NCI-H2196 treated with DMSO at 0.1 percent for 48 hours (cell line): ENCODE results near the gene LRRC57.
"Not testable (repeated sequence)": the region's sequence is repeated elsewhere in the genome, so short reads cannot be mapped to it uniquely, and the experiment has no call there.

Experiments
- DNase-seq: peaks from one replicate; lab custom pipeline; 2025; ENCODE audit not compliant: unreplicated experiment; lab: John Stamatoyannopoulos, UW

The LRRC57 gene

GRCh38 chr15:42548249-42549031 lies at the start of gene LRRC57, which contains the start of gene HAUS2:
LRRC57 (minus strand) TSS chr15:42548793; CDS start chr15:42548434, 359 bp downstream.
HAUS2 (plus strand) TSS chr15:42548838; CDS start chr15:42548873, 35 bp downstream.
- peak; percentile 30 for DNase-seq

DNA sequence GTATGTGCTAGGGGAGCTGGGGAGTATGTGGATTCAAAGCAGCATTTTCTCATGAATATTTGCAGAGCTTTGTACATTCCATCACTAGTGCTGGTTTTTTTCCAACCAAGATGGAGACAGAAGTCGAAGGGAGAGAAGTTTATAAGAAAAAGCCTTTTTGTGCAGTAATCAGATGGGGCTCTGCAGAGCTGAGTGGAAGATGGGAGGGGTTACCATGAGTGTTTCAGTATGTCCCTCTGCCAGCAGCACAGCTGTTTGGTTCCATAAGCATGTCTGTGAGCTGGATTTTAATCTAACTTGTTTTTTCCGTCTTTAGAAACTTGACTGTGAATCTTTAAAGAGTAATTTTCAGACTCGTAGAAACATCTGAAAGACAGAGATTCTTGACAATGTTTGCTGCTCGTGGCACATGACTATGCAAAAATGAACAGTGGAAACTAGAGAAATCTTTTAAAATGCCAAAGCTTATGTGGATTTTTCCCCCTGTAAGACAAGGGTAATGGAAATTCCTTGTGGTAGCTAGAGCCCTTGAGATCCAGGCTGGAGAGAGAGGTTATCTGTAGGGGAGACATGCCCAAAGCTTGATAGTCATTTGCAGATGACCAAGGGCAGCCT lies 47.1 kb upstream of the LRRC57 start:
- DNase-seq = no peak

- DNase-seq = no peak
These were observed 45.5 kb upstream of the LRRC57 start for GRCh38 chr15:42594095-42594494.

DNA sequence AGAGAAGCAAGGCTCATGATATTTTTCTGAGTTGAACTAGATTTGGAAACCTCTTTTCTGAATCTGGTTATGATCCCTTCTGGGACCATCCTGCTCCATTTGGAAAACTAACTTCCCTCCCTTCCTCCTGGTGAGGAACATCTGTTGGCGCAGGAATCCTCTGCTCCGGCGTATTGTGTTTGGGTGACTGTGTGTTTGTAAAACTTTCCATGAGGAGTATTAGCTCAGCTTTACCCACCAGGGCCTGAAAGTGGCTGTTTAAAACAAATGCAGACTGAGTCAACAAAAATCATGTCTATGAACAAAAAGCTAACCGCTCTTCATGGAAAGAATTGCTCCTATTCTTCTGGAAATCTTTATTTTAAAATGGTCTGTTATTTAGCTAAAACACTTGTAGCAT lies 44.5 kb upstream of the LRRC57 start:
- no peak for DNase-seq

DNA sequence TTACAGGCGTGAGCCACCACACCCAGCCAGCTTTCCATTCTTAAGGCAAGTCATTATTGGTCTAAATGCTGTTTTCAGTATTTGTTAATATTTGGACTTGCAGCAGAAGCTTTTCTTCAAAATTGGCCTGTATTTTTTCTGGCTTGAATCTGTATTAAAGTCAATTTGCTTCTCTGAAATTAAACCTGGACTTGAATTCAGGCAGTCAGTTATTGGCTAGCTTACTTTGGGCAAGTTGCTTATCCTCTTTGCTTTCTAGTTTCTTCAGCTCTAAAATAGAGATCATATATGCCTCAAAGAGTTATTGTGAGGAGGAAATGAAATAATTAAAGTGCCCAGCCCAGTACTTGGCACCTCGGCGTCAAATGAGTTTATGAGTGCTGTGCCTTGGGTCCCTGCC lies 44.1 kb upstream of the LRRC57 start:
- DNase-seq = no peak

DNA sequence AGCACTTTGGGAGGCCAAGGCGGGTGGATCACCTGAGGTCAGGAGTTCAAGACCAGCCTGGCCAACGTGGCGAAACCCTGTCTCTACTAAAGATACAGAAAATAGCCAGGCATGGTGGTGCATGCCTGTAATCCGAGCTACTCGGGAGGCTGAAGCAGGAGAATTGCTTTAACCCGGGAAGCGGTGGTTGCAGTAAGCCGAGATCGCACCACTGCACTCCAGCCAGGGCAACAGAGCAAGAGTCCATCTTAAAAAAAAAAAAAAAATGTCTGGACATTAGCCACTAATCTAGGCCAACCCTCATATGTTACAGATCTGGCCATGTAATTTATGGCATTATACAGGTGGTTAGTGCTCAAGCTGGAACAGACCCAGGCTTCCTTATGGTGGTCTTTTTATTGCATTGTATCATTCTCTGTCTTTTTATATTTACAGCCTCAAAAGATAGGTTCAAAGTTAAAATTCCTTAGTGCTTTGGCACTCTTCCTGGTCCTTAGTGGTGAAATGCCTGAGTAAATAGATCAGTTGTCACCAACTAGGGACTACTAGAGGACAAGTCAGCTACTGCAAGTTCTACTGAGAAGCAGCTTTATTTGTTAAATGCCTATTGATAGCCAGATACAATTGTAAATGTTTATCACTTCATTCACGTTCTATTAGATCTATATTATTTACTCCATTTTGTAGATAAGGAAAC lies 42.8 kb upstream of the LRRC57 start:
- DNase-seq = no peak

GRCh38 chr15:42590619-42591237 lies 42.1 kb upstream of the LRRC57 start:
- DNase-seq = no peak

DNA sequence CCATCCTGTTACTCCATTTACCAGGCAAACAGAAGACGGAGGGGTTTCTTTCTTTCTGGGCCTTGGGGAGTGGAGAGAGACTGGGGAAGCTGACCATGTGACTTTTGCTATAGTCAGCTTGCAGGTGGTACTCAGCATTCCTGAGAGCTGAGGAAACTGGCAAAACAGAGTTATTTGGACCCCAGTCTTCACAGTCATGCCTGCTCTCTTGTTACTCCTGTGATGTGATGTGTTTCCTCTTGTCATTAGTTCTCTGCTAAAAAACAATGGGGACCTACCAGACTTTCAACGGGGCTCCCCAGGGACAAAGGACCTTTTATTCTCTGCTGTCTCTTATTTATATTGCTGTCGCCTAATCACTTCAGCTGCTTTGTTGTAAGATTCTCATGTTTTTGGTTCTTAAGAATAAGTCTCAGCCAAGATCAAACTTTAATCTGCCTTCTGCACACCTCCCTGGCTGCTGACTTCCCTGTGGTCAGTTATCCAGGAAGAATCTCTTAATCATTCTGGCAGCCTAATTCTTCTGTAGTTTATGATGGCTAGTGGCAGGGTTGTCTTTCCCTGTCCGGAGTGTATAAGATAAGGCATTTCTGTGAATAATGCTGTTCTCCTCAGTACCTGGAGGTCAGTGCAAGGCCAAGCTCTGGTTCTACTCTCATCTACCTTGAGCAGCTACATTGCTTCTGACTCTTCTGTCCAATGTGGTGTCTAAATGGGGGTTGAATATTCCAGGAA lies 35.6 kb upstream of the LRRC57 start:
- DNase-seq = no peak

- DNase-seq = no peak
These were observed 34.2 kb upstream of the LRRC57 start for GRCh38 chr15:42582569-42583375.

GRCh38 chr15:42581272-42581730 lies 32.7 kb upstream of the LRRC57 start:
- peak; percentile 28 for DNase-seq

DNA sequence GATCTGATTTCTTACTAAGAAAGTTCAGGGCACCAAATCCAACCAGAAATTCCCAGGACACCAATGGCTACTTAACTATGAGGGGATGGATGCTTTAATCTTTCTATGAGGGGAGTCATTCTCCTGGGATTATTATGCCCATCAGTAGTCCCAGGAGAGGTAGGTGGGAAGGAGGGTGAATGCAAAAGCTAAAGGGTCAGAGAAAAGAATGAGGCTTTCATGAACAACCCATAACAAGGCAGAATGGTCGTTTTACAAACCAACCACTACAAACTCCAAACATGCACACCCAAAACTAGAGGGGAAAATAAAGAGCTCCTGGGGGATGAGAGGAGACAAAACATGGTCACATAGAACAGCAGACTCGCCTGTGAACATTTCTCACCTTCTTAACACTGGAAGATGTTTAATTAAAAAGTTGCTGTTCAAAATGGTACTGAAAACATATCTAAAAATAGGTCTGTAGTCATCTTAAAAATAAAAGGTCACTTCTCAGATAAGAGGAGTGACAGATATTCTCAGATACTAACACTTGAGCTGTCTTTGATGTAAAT lies 30.5 kb upstream of the LRRC57 start:
- DNase-seq = no peak

DNA sequence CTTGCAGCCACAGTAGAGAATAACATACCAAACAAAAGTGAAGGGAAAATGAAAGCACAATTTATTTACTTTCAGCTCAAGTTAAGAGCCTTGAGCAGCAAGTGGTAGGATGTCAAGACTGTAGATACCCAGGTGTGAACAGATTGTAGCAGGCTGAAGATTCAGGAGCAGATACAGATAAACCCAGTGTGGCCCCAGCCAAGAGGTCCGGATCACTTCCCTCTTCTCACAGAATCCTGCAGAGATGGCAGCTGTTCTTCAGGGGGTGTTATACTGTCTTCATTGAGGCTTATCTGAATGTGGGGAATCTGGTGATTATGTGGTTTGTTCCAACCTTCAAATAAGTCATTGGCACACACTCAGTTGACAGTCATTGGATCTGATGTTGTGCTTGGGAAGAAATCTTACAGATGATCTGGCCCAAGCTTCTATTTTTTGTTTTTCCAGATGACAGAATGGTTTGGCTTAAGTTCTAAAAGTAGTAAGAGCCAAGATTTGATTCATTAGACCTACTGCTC lies 29.0 kb upstream of the LRRC57 start:
- no peak for DNase-seq

GRCh38 chr15:42576776-42577175 lies 28.2 kb upstream of the LRRC57 start:
- no peak for DNase-seq

DNA sequence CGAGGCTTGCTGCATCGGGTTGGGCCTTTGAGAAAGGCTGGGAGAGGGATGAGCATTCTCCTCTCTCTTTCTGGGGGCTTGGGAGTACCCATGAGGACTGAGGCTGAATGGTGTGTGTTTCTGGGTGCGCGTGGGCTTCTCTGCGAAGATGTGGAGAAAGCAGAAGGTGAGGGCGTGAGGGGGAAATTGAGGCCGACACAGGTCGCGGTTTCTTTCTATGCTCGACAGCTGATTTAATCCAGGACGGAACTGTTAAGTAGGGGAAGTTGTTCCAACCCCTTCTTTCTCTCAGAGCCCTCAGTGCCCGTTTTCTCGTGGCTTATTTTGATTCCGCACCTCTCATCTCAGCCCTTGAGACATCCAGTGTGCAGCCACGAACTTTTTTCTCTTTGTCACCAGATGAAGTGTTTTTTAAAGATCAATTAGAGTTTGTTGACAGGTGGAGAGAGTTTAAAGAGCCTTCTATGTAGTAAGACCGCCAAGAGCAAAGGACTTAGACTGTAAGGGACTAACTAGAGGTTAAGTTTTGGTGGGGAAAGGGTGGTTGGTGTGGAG lies 27.5 kb upstream of the LRRC57 start:
- no peak for DNase-seq

GRCh38 chr15:42575188-42576039 lies 26.8 kb upstream of the LRRC57 start, which contains the start of gene STARD9:
STARD9 (plus strand) TSS chr15:42575606; CDS start chr15:42575716, 110 bp downstream.
- DNase-seq = peak; percentile 89

DNA sequence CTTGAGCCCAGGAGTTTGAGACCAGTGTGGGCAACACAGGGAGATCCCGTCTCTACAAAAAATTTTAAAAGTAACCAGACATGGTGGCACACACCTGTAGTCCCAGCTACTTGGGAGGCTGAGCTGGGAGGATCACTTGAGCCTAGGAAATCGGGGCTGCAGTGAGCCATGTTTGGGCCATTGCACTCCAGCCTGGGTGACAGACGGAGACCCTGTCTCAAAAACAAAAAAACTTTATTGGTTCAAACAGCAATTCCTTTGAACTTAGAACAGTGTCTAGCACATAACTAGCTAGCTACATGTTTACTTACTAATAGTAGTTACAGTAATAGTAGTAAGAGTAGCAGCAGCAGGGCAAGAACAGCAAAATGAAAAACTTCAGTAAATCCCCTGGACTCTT lies 10.1 kb upstream of the LRRC57 start:
- DNase-seq = no peak

DNA sequence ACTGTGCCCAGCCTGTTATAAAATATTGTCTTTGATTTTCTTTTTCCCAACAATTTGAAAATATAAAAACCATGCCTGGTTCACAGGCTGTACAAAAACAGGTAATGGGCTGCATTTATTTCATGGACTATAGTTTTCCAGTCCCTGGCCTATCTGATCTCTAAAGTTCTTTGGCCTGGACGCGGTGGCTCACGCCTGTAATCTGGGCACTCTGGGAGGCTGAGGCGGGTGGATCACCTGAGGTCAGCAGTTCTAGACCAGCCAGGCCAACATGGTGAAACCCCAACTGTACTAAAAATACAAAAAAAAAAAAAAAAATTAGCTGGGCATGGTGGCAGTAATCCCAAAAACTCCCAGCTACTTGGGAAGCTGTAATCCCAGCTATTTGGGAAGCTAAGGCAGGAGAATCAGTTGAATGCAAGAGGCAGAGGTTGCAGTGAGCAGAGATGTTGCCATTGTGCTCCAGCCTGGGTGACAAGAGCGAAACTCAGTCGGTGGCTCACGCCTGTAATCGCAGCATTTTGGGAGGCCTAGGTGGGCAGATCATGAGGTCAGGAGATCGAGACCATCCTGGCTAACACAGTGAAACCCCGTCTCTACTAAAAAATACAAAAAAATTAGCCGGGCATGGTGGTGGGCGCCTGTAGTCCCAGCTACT lies 8.1 kb upstream of the LRRC57 start:
- DNase-seq = not testable (repeated sequence)
